Duodenal mucosa (tissue), 2 donors: ENCODE results near the gene ZNF536.

Experiments used
- H3K27ac ChIP-seq: one replicate; pipeline ENCODE4 v1.7.0; 2013; ENCODE audit warnings: low read depth, low read length
- H3K27me3 ChIP-seq, 2 donors: one replicate each; pipeline ENCODE4 v1.7.0; 2013; ENCODE audit warnings: low read length in 2 of 2, control low read depth in 1 of 2; ENCODE audit not compliant: insufficient read depth in 2 of 2, control insufficient read depth in 1 of 2
- H3K36me3 ChIP-seq, 2 donors: one replicate each; pipeline ENCODE4 v1.7.0; 2013; ENCODE audit warnings: low read length in 2 of 2, control low read depth in 1 of 2; ENCODE audit not compliant: insufficient read depth in 2 of 2, control insufficient read depth in 1 of 2
- H3K4me1 ChIP-seq, 2 donors: one replicate each; pipeline ENCODE4 v1.7.0; 2013; ENCODE audit warnings: low read length in 2 of 2, control low read depth in 1 of 2; ENCODE audit not compliant: insufficient read depth in 2 of 2, control insufficient read depth in 1 of 2
- H3K4me3 ChIP-seq, 2 donors: one replicate each; pipeline ENCODE4 v1.7.0; 2013; ENCODE audit warnings: low read length in 2 of 2, low read depth in 1 of 2
- H3K9ac ChIP-seq, 2 donors: one replicate each; pipeline ENCODE4 v1.7.0; 2013; ENCODE audit warnings: low read length in 2 of 2, low read depth in 1 of 2
- H3K9me3 ChIP-seq, 2 donors: one replicate each; pipeline ENCODE4 v1.7.0; 2013; ENCODE audit warnings: low read length in 2 of 2, control low read depth in 1 of 2; ENCODE audit not compliant: control insufficient read depth in 1 of 2

The ZNF536 gene

GRCh38 chr19:30555791-30556110 is 183.6 kb downstream of the ZNF536 start:
- no peaks in the 10 kb centered on the region for H3K9me3 ChIP-seq
- H3K9ac ChIP-seq = no peak overlapping the region
- H3K4me1 ChIP-seq = no peaks in the 10 kb centered on the region
- peaks cover 0 to 3% of the 10 kb centered on the region in 2 donors for H3K27me3 ChIP-seq
- no peak overlapping the region for H3K27ac ChIP-seq
- no peak overlapping the region for H3K4me3 ChIP-seq
- no peaks in the 10 kb centered on the region for H3K36me3 ChIP-seq

GRCh38 chr19:30556230-30556711 is 184.1 kb downstream of the ZNF536 start:
- H3K4me1 ChIP-seq = no peaks in the 10 kb centered on the region
- H3K27ac ChIP-seq = no peak overlapping the region
- peaks cover 0 to 3% of the 10 kb centered on the region in 2 donors for H3K27me3 ChIP-seq
- no peaks in the 10 kb centered on the region for H3K36me3 ChIP-seq
- H3K9ac ChIP-seq = no peak overlapping the region
- no peaks in the 10 kb centered on the region for H3K9me3 ChIP-seq
- no peak overlapping the region for H3K4me3 ChIP-seq

- H3K9ac ChIP-seq = no peak overlapping the region
- no peaks in the 10 kb centered on the region for H3K9me3 ChIP-seq
- no peak overlapping the region for H3K27ac ChIP-seq
- H3K27me3 ChIP-seq = peaks cover 0 to 3% of the 10 kb centered on the region in 2 donors
- H3K4me3 ChIP-seq = no peak overlapping the region
- no peaks in the 10 kb centered on the region for H3K4me1 ChIP-seq
- H3K36me3 ChIP-seq = no peaks in the 10 kb centered on the region
Observed at GRCh38 chr19:30557212-30557611, 185.0 kb downstream of the ZNF536 start.

- Histone ChIP-seq H3K9ac (no peak overlapping the region), H3K9me3 (no peaks in the 10 kb centered on the region), H3K27me3 (peaks cover 0 to 3% of the 10 kb centered on the region in 2 donors), H3K4me1 (no peaks in the 10 kb centered on the region), H3K4me3 (no peak overlapping the region), H3K27ac (no peak overlapping the region), H3K36me3 (no peaks in the 10 kb centered on the region)
Observed at GRCh38 chr19:30557927-30558557, 185.9 kb downstream of the ZNF536 start.

GRCh38 chr19:30558793-30559192 is 186.6 kb downstream of the ZNF536 start:
- Histone ChIP-seq H3K9ac (no peak overlapping the region), H3K9me3 (no peaks in the 10 kb centered on the region), H3K4me3 (no peak overlapping the region)

GRCh38 chr19:30559446-30559845 is 187.3 kb downstream of the ZNF536 start:
- Histone ChIP-seq H3K27me3 (peaks cover 0 to 3% of the 10 kb centered on the region in 2 donors), H3K4me1 (no peaks in the 10 kb centered on the region), H3K4me3 (no peak overlapping the region), H3K9ac (no peak overlapping the region), H3K27ac (no peak overlapping the region), H3K36me3 (no peaks in the 10 kb centered on the region), H3K9me3 (no peaks in the 10 kb centered on the region)

More at GRCh38 chr19:30558793-30559192, 186.6 kb downstream of the ZNF536 start:
- H3K27me3 ChIP-seq = peaks cover 0 to 3% of the 10 kb centered on the region in 2 donors
- no peak overlapping the region for H3K27ac ChIP-seq
- H3K36me3 ChIP-seq = no peaks in the 10 kb centered on the region
- H3K4me1 ChIP-seq = no peaks in the 10 kb centered on the region

GRCh38 chr19:30562981-30563380 is 190.8 kb downstream of the ZNF536 start:
- no peak overlapping the region for H3K27ac ChIP-seq
- no peaks in the 10 kb centered on the region for H3K27me3 ChIP-seq
- no peaks in the 10 kb centered on the region for H3K9me3 ChIP-seq
- H3K4me3 ChIP-seq = no peak overlapping the region
- H3K9ac ChIP-seq = no peak overlapping the region
- no peaks in the 10 kb centered on the region for H3K36me3 ChIP-seq
- no peaks in the 10 kb centered on the region for H3K4me1 ChIP-seq

- H3K27me3 ChIP-seq = no peaks in the 10 kb centered on the region
- no peaks in the 10 kb centered on the region for H3K4me1 ChIP-seq
- H3K27ac ChIP-seq = no peak overlapping the region
- H3K36me3 ChIP-seq = no peaks in the 10 kb centered on the region
- H3K9ac ChIP-seq = no peak overlapping the region
- no peaks in the 10 kb centered on the region for H3K9me3 ChIP-seq
- no peak overlapping the region for H3K4me3 ChIP-seq
Observed at GRCh38 chr19:30563691-30564090, 191.5 kb downstream of the ZNF536 start.

GRCh38 chr19:30564551-30565011 is 192.4 kb downstream of the ZNF536 start:
- no peaks in the 10 kb centered on the region for H3K4me1 ChIP-seq
- no peak overlapping the region for H3K4me3 ChIP-seq
- no peaks in the 10 kb centered on the region for H3K27me3 ChIP-seq
- no peaks in the 10 kb centered on the region for H3K9me3 ChIP-seq
- no peak overlapping the region for H3K27ac ChIP-seq
- no peak overlapping the region for H3K9ac ChIP-seq
- H3K36me3 ChIP-seq = no peaks in the 10 kb centered on the region

- H3K9me3 ChIP-seq = no peaks in the 10 kb centered on the region
- H3K9ac ChIP-seq = no peak overlapping the region
- H3K4me3 ChIP-seq = no peak overlapping the region
- no peak overlapping the region for H3K27ac ChIP-seq
- H3K36me3 ChIP-seq = no peaks in the 10 kb centered on the region
- no peaks in the 10 kb centered on the region for H3K4me1 ChIP-seq
- no peaks in the 10 kb centered on the region for H3K27me3 ChIP-seq
Observed at GRCh38 chr19:30565636-30566035, 193.5 kb downstream of the ZNF536 start.
